NB4 (cell line): ENCODE data around the gene SEC23A.

Experiments
- MYC ChIP-seq: IDR thresholded peaks from 2 replicates; pipeline ENCODE4 v1.6.1; 2011; ENCODE audit warnings: low read depth, low read length
- TF ChIP-seq, protein P1 (sequence below): IDR thresholded peaks from one replicate; pipeline ENCODE4 v1.5.1; 2012; ENCODE audit warnings: low read depth, low read length

- no peak for TF ChIP-seq MYC
- TF ChIP-seq, protein P1, sequence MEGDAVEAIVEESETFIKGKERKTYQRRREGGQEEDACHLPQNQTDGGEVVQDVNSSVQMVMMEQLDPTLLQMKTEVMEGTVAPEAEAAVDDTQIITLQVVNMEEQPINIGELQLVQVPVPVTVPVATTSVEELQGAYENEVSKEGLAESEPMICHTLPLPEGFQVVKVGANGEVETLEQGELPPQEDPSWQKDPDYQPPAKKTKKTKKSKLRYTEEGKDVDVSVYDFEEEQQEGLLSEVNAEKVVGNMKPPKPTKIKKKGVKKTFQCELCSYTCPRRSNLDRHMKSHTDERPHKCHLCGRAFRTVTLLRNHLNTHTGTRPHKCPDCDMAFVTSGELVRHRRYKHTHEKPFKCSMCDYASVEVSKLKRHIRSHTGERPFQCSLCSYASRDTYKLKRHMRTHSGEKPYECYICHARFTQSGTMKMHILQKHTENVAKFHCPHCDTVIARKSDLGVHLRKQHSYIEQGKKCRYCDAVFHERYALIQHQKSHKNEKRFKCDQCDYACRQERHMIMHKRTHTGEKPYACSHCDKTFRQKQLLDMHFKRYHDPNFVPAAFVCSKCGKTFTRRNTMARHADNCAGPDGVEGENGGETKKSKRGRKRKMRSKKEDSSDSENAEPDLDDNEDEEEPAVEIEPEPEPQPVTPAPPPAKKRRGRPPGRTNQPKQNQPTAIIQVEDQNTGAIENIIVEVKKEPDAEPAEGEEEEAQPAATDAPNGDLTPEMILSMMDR = no peak
These were observed 12.4 kb downstream of the SEC23A start for GRCh38 chr14:39090548-39091111.
